ENCODE results near the gene INSR.

The INSR gene

GRCh38 chr19:7293762-7294557 lies at the start of gene INSR:
TSS of gene INSR (minus strand) at chr19:7294414. CDS start at chr19:7293891, 523 bp downstream.
- TF ChIP-seq CTCF (IDR thresholded peaks at IDR 0.05; ENCODE audit: low read depth, low read length), result no peak

GRCh38 chr19:7342143-7342542 lies 47.9 kb upstream of the INSR start:
- no peak overlapping the region for H3K4me3 ChIP-seq (ENCODE audit: low read depth, low read length)
- TF ChIP-seq CTCF (IDR thresholded peaks at IDR 0.05; ENCODE audit: low read depth, low read length), result no peak

More at GRCh38 chr19:7293762-7294557, at the start of gene INSR:
- H3K4me3 ChIP-seq (ENCODE audit: low read depth, low read length), result peak within 1 kb of the TSS; percentile 62

GRCh38 chr19:7340959-7341837 lies 47.0 kb upstream of the INSR start:
- no peak overlapping the region for H3K4me3 ChIP-seq (ENCODE audit: low read depth, low read length)

GRCh38 chr19:7337380-7338194 lies 43.4 kb upstream of the INSR start:
- H3K4me3 ChIP-seq (ENCODE audit: low read depth, low read length), result no peak overlapping the region
- TF ChIP-seq CTCF (IDR thresholded peaks at IDR 0.05; ENCODE audit: low read depth, low read length), result no peak

More at GRCh38 chr19:7340959-7341837, 47.0 kb upstream of the INSR start:
- TF ChIP-seq CTCF (IDR thresholded peaks at IDR 0.05; ENCODE audit: low read depth, low read length), result peak; percentile 91

GRCh38 chr19:7336321-7336973 lies 42.2 kb upstream of the INSR start:
- no peak for TF ChIP-seq CTCF (IDR thresholded peaks at IDR 0.05; ENCODE audit: low read depth, low read length)
- no peak overlapping the region for H3K4me3 ChIP-seq (ENCODE audit: low read depth, low read length)

- TF ChIP-seq CTCF (IDR thresholded peaks at IDR 0.05; ENCODE audit: low read depth, low read length), result no peak
- H3K4me3 ChIP-seq (ENCODE audit: low read depth, low read length), result no peak overlapping the region
Measured at GRCh38 chr19:7333198-7334118, 39.2 kb upstream of the INSR start.
